ENCODE results near the gene PCDH1.

DNA sequence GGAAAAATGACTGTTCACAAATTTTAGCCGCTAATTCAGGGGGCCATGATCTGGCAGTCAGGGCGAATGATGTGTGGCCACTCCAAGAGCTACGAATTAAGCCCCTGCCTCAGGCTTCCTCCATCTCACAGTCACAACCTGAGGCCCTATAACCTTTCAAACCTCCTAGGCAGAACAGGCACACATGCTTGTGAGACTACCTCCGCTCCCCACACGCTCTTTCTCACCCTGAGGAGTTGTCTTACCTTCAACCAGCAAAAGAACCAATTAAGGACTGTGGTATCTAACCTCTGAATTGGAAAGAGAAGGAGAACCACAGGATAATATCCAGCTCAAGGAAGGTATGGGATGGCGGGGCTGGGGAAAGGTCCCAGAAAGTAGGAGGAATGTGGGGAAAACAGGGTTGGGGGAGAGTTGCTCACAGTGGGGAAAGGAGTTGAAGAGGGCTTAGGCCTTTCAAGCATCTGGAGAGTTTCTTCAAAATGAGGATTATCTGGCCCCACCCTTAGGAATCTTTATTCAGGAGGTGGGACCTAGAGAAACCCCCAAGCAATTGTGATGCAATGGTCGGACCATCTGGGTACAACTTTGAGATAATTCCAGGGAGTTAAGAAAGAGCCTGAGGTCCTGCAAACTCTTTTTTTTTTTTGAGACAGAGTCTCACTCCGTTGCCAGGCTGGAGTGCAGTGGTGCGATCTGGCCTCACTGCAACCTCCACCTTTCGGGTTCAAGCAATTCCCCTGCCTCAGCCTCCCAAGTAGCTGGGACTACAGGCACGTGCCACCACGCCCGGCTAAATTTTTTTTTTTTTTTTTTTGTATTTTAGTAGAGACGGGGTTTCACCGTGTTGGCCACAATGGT lies 5.5 kb downstream of the PCDH1 start:
- TF ChIP-seq, protein P1, sequence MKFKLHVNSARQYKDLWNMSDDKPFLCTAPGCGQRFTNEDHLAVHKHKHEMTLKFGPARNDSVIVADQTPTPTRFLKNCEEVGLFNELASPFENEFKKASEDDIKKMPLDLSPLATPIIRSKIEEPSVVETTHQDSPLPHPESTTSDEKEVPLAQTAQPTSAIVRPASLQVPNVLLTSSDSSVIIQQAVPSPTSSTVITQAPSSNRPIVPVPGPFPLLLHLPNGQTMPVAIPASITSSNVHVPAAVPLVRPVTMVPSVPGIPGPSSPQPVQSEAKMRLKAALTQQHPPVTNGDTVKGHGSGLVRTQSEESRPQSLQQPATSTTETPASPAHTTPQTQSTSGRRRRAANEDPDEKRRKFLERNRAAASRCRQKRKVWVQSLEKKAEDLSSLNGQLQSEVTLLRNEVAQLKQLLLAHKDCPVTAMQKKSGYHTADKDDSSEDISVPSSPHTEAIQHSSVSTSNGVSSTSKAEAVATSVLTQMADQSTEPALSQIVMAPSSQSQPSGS (CRISPR knock-in tag; IDR thresholded peaks at IDR 0.05), result no peak
- no peak for TF ChIP-seq RBM22 (optimal IDR thresholded peaks at IDR 0.05; ENCODE audit: low read length)
- no peak for TF ChIP-seq TCF7L2 (IDR thresholded peaks at IDR 0.05; ENCODE audit: low read depth, low read length)
- TF ChIP-seq ZNF232 (CRISPR knock-in tag; IDR thresholded peaks at IDR 0.05; ENCODE audit: borderline replicate concordance), result no peak
- TF ChIP-seq, protein P2, sequence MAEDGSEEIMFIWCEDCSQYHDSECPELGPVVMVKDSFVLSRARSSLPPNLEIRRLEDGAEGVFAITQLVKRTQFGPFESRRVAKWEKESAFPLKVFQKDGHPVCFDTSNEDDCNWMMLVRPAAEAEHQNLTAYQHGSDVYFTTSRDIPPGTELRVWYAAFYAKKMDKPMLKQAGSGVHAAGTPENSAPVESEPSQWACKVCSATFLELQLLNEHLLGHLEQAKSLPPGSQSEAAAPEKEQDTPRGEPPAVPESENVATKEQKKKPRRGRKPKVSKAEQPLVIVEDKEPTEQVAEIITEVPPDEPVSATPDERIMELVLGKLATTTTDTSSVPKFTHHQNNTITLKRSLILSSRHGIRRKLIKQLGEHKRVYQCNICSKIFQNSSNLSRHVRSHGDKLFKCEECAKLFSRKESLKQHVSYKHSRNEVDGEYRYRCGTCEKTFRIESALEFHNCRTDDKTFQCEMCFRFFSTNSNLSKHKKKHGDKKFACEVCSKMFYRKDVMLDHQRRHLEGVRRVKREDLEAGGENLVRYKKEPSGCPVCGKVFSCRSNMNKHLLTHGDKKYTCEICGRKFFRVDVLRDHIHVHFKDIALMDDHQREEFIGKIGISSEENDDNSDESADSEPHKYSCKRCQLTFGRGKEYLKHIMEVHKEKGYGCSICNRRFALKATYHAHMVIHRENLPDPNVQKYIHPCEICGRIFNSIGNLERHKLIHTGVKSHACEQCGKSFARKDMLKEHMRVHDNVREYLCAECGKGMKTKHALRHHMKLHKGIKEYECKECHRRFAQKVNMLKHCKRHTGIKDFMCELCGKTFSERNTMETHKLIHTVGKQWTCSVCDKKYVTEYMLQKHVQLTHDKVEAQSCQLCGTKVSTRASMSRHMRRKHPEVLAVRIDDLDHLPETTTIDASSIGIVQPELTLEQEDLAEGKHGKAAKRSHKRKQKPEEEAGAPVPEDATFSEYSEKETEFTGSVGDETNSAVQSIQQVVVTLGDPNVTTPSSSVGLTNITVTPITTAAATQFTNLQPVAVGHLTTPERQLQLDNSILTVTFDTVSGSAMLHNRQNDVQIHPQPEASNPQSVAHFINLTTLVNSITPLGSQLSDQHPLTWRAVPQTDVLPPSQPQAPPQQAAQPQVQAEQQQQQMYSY (CRISPR knock-in tag; IDR thresholded peaks at IDR 0.05), result no peak
- TF ChIP-seq, protein P3, sequence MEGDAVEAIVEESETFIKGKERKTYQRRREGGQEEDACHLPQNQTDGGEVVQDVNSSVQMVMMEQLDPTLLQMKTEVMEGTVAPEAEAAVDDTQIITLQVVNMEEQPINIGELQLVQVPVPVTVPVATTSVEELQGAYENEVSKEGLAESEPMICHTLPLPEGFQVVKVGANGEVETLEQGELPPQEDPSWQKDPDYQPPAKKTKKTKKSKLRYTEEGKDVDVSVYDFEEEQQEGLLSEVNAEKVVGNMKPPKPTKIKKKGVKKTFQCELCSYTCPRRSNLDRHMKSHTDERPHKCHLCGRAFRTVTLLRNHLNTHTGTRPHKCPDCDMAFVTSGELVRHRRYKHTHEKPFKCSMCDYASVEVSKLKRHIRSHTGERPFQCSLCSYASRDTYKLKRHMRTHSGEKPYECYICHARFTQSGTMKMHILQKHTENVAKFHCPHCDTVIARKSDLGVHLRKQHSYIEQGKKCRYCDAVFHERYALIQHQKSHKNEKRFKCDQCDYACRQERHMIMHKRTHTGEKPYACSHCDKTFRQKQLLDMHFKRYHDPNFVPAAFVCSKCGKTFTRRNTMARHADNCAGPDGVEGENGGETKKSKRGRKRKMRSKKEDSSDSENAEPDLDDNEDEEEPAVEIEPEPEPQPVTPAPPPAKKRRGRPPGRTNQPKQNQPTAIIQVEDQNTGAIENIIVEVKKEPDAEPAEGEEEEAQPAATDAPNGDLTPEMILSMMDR (CRISPR knock-in tag; IDR thresholded peaks at IDR 0.05), result no peak
- TF ChIP-seq, protein P4, sequence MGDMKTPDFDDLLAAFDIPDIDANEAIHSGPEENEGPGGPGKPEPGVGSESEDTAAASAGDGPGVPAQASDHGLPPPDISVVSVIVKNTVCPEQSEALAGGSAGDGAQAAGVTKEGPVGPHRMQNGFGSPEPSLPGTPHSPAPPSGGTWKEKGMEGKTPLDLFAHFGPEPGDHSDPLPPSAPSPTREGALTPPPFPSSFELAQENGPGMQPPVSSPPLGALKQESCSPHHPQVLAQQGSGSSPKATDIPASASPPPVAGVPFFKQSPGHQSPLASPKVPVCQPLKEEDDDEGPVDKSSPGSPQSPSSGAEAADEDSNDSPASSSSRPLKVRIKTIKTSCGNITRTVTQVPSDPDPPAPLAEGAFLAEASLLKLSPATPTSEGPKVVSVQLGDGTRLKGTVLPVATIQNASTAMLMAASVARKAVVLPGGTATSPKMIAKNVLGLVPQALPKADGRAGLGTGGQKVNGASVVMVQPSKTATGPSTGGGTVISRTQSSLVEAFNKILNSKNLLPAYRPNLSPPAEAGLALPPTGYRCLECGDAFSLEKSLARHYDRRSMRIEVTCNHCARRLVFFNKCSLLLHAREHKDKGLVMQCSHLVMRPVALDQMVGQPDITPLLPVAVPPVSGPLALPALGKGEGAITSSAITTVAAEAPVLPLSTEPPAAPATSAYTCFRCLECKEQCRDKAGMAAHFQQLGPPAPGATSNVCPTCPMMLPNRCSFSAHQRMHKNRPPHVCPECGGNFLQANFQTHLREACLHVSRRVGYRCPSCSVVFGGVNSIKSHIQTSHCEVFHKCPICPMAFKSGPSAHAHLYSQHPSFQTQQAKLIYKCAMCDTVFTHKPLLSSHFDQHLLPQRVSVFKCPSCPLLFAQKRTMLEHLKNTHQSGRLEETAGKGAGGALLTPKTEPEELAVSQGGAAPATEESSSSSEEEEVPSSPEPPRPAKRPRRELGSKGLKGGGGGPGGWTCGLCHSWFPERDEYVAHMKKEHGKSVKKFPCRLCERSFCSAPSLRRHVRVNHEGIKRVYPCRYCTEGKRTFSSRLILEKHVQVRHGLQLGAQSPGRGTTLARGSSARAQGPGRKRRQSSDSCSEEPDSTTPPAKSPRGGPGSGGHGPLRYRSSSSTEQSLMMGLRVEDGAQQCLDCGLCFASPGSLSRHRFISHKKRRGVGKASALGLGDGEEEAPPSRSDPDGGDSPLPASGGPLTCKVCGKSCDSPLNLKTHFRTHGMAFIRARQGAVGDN (CRISPR knock-in tag; IDR thresholded peaks at IDR 0.05), result no peak
- TF ChIP-seq MXI1 (IDR thresholded peaks at IDR 0.05; ENCODE audit: borderline replicate concordance, low read depth, low read length), result no peak
- no peak for TF ChIP-seq NAIF1 (CRISPR knock-in tag; IDR thresholded peaks at IDR 0.05; ENCODE audit: borderline replicate concordance)
- no peak for TF ChIP-seq ETV6 (CRISPR knock-in tag; conservative IDR thresholded peaks at IDR 0.05)
- TF ChIP-seq FOSL1 (CRISPR knock-in tag; IDR thresholded peaks at IDR 0.05; ENCODE audit: borderline replicate concordance), result no peak
- TF ChIP-seq XRCC5 (optimal IDR thresholded peaks at IDR 0.05; ENCODE audit: low read length), result no peak
- TF ChIP-seq MAFK (conservative IDR thresholded peaks at IDR 0.05 in 1 of 2, IDR thresholded peaks at IDR 0.05 in 1 of 2; ENCODE audit: low read length in 2 of 2), result no peak
